Stimulated activated CD8-positive, alpha-beta memory T cell treated with anti-CD3 and anti-CD28 coated beads, Interleukin-7, amount 100 ng/mL, for 1 hour (primary cell): ENCODE data around the gene SFTPA1.
"Not testable (repeated sequence)": the region's sequence is repeated elsewhere in the genome, so short reads cannot be mapped to it uniquely, and the experiment has no call there.

Experiments
- DNase-seq, 2 donors: peaks; one replicate each; pipeline ENCODE4 v3.0.0-alpha.2; 2020; ENCODE audit warnings: low read depth in 2 of 2

SFTPA1 gene

GRCh38 chr10:79610601-79611191, at the start of gene SFTPA1:
SFTPA1 (plus strand) TSS chr10:79610939; CDS start chr10:79611826, 887 bp downstream.
- DNase-seq: no peak

GRCh38 chr10:79561257-79561656, 49.5 kb upstream of the SFTPA1 start:
- DNase-seq: no peak

GRCh38 chr10:79562135-79562756, 48.5 kb upstream of the SFTPA1 start:
- peak in 1 of 2 donors; percentile 22 for DNase-seq

GRCh38 chr10:79563426-79563825, 47.3 kb upstream of the SFTPA1 start:
- no peak for DNase-seq

- DNase-seq: not testable (repeated sequence)
These were observed 40.1 kb upstream of the SFTPA1 start for GRCh38 chr10:79570624-79571023.

- DNase-seq: no peak
These were observed 31.4 kb upstream of the SFTPA1 start for GRCh38 chr10:79579361-79579760.

GRCh38 chr10:79581044-79581443, 29.7 kb upstream of the SFTPA1 start:
- no peak for DNase-seq

- no peak for DNase-seq
These were observed 28.6 kb upstream of the SFTPA1 start for GRCh38 chr10:79582096-79582495.

- DNase-seq: not testable (repeated sequence)
These were observed 27.8 kb upstream of the SFTPA1 start for GRCh38 chr10:79582954-79583353.

GRCh38 chr10:79583488-79584024, 27.2 kb upstream of the SFTPA1 start:
- no peak for DNase-seq

GRCh38 chr10:79585870-79586527, 24.7 kb upstream of the SFTPA1 start:
- DNase-seq: no peak

- no peak for DNase-seq
These were observed 23.8 kb upstream of the SFTPA1 start for GRCh38 chr10:79586933-79587332.

- DNase-seq: no peak
These were observed 21.9 kb upstream of the SFTPA1 start for GRCh38 chr10:79588800-79589199.

- DNase-seq: no peak
These were observed 17.4 kb upstream of the SFTPA1 start for GRCh38 chr10:79593377-79593776.

GRCh38 chr10:79594565-79594964, 16.2 kb upstream of the SFTPA1 start:
- not testable (repeated sequence) for DNase-seq

- no peak for DNase-seq
These were observed 15.2 kb upstream of the SFTPA1 start for GRCh38 chr10:79595510-79595909.

- not testable (repeated sequence) for DNase-seq
These were observed 11.1 kb upstream of the SFTPA1 start for GRCh38 chr10:79599644-79600043.

- DNase-seq: no peak
These were observed 8.8 kb upstream of the SFTPA1 start for GRCh38 chr10:79601939-79602338.

GRCh38 chr10:79602953-79603352, 7.8 kb upstream of the SFTPA1 start:
- DNase-seq: no peak

GRCh38 chr10:79604294-79604693, 6.4 kb upstream of the SFTPA1 start:
- DNase-seq: no peak

GRCh38 chr10:79605308-79605707, 5.4 kb upstream of the SFTPA1 start:
- DNase-seq: no peak

- DNase-seq: no peak
These were observed 2.0 kb upstream of the SFTPA1 start for GRCh38 chr10:79608505-79609375.
